GM23248 (cell line): ENCODE measurements around the gene TBC1D14. TPM values are rescaled to one million over a fixed set of nuclear protein-coding genes. Genes with fewer than 3 reads are reported as not detected.
"Not testable (repeated sequence)": the region's sequence is repeated elsewhere in the genome, so short reads cannot be mapped to it uniquely, and the experiment has no call there.

Source experiments
- DNase-seq: peaks from one replicate; pipeline ENCODE4 v3.0.0-alpha.2; 2015
- H2AFZ ChIP-seq: fragments of 200-600 bp; sonication (generic); 2 replicates; pipeline ENCODE4 v1.6.1; 2016; ENCODE audit warnings: antibody characterized with exemption
- H3F3A ChIP-seq: fragments of 200-600 bp; sonication (generic); 2 replicates; pipeline ENCODE4 v1.6.1; 2016; ENCODE audit warnings: mild to moderate bottlenecking, antibody characterized with exemption, mixed run types; ENCODE audit not compliant: insufficient read depth
- H3K27ac ChIP-seq: fragments of 200-600 bp; sonication (generic); 2 replicates; pipeline ENCODE4 v1.5.1; 2016; ENCODE audit warnings: mild to moderate bottlenecking
- H3K27me3 ChIP-seq: fragments of 200-600 bp; sonication (generic); replicated peaks from 2 replicates; pipeline ENCODE4 v1.6.1; 2016; ENCODE audit warnings: mild to moderate bottlenecking; ENCODE audit not compliant: insufficient read depth
- H3K36me3 ChIP-seq: fragments of 200-600 bp; sonication (generic); 2 replicates; pipeline ENCODE4 v1.6.1; 2016; ENCODE audit warnings: low read depth, mild to moderate bottlenecking
- H3K4me1 ChIP-seq: fragments of 200-600 bp; sonication (generic); 2 replicates; pipeline ENCODE4 v1.6.1; 2016; ENCODE audit warnings: mild to moderate bottlenecking; ENCODE audit not compliant: insufficient read depth
- H3K4me2 ChIP-seq: fragments of 200-600 bp; sonication (generic); one replicate; pipeline ENCODE4 v1.6.1; 2016; ENCODE audit warnings: mild to moderate bottlenecking; ENCODE audit not compliant: unreplicated experiment
- H3K4me3 ChIP-seq: fragments of 200-600 bp; sonication (generic); 2 replicates; pipeline ENCODE4 v1.5.1; 2016; ENCODE audit warnings: mild to moderate bottlenecking
- H3K79me2 ChIP-seq: fragments of 200-600 bp; sonication (generic); 2 replicates; pipeline ENCODE4 v1.6.1; 2016; ENCODE audit warnings: mild to moderate bottlenecking; ENCODE audit not compliant: insufficient read depth
- H3K9ac ChIP-seq: fragments of 200-600 bp; sonication (generic); 2 replicates; pipeline ENCODE4 v1.6.1; 2016; ENCODE audit warnings: mild to moderate bottlenecking
- H3K9me2 ChIP-seq: fragments of 200-600 bp; sonication (generic); 2 replicates; pipeline ENCODE4 v1.6.1; 2016; ENCODE audit warnings: mixed run types, mild to moderate bottlenecking, moderate library complexity; ENCODE audit not compliant: insufficient read depth
- H3K9me3 ChIP-seq: fragments of 200-600 bp; sonication (generic); one replicate; pipeline ENCODE4 v1.6.1; 2017; ENCODE audit warnings: low read depth
- H4K20me1 ChIP-seq: fragments of 200-600 bp; sonication (generic); 2 replicates; pipeline ENCODE4 v1.6.0; 2016; ENCODE audit not compliant: insufficient read depth
- EZH2 ChIP-seq: fragments of 200-600 bp; sonication (generic); IDR thresholded peaks from 2 replicates; pipeline ENCODE4 v1.6.1; 2018; ENCODE audit warnings: antibody characterized with exemption, mild to moderate bottlenecking; ENCODE audit not compliant: insufficient read depth, poor library complexity, severe bottlenecking
- EZH2phosphoT487 ChIP-seq: fragments of 200-600 bp; sonication (generic); IDR thresholded peaks from 2 replicates; pipeline ENCODE4 v1.6.1; 2018; ENCODE audit warnings: antibody characterized with exemption, moderate library complexity, mild to moderate bottlenecking, low read depth; ENCODE audit not compliant: insufficient read depth
- WGBS, 2 experiments: methylation state at CpG; one replicate each; pipeline ENCODE4 v1.1.6; 2015 to 2017; ENCODE audit warnings: low lambda C conversion rate in 2 of 2, low coverage in 1 of 2; ENCODE audit errors: missing lambda C conversion rate in 2 of 2; 5-methylcytosine and 5-hydroxymethylcytosine counted together
- in situ Hi-C: fragments of 300-500 bp; cut with MboI; formaldehyde crosslinking; loops from 2 replicates; pipeline ENCODE4 v1.15.0; 2020
- polyA plus RNA-seq: library from polyadenylated mRNA; unstranded; fragments of >200 nt; fragmentation: Nextera tagmentation; extraction: Ambion mirVana; gene quantifications from 2 replicates; pipeline ENCODE4 v1.2.1, GENCODE V29; 2016
- total RNA-seq: library from RNA; depleted of rRNA; stranded (reverse); fragments of >200 nt; shearing (Covaris generic); gene quantifications from 2 replicates; pipeline ENCODE4 v1.2.3, GENCODE V29; 2014

Gene TBC1D14
- total and polyA plus RNA-seq, 2 experiments from 2014 or later: 20.4 to 39.1 TPM

- no peaks in the 10 kb centered on the region for H3K9me2 ChIP-seq
- H3F3A ChIP-seq: peaks cover 28% of the 10 kb centered on the region
- no peaks in the 10 kb centered on the region for H4K20me1 ChIP-seq
- H3K27me3 ChIP-seq: no peaks in the 10 kb centered on the region
- no peak for TF ChIP-seq EZH2phosphoT487
- TF ChIP-seq EZH2: no peak
- peaks cover 27% of the 10 kb centered on the region for H3K4me1 ChIP-seq
- no peak overlapping the region for H3K4me2 ChIP-seq
- WGBS, 2 experiments: 74 to 76% methylated on average over 14 to 15 of the region's 15 CpGs
- H3K79me2 ChIP-seq: no peaks in the 10 kb centered on the region
- H3K4me3 ChIP-seq: no peak overlapping the region
- no peak overlapping the region for H3K27ac ChIP-seq
- no peak overlapping the region for H2AFZ ChIP-seq
- no peak overlapping the region for H3K9ac ChIP-seq
- in situ Hi-C loops: no loop called here
- 0 out of 2 replicates have a peak, but pooled peaks cover 2% of the 10 kb centered on the region for H3K36me3 ChIP-seq
- DNase-seq: no peak
- H3K9me3 ChIP-seq: no peaks in the 10 kb centered on the region
Observed at GRCh38 chr4:6888506-6889071, 21.0 kb upstream of the TBC1D14 start.

- no peak overlapping the region for H3K4me3 ChIP-seq
- TF ChIP-seq EZH2phosphoT487: no peak
- TF ChIP-seq EZH2: no peak
- DNase-seq: no peak
- no peaks in the 10 kb centered on the region for H4K20me1 ChIP-seq
- no peak overlapping the region for H3K9ac ChIP-seq
- no peaks in the 10 kb centered on the region for H3K27me3 ChIP-seq
- H3K4me1 ChIP-seq: peaks cover 27% of the 10 kb centered on the region
- in situ Hi-C loops: no loop called here
- H2AFZ ChIP-seq: no peak overlapping the region
- H3F3A ChIP-seq: peaks cover 25% of the 10 kb centered on the region
- H3K4me2 ChIP-seq: no peak overlapping the region
- H3K79me2 ChIP-seq: no peaks in the 10 kb centered on the region
- no peaks in the 10 kb centered on the region for H3K9me2 ChIP-seq
- no peaks in the 10 kb centered on the region for H3K9me3 ChIP-seq
- no peaks in the 10 kb centered on the region for H3K36me3 ChIP-seq
- WGBS, 2 experiments: 90 to 92% methylated on average over 31 to 37 of the region's 37 CpGs
- no peak overlapping the region for H3K27ac ChIP-seq
Observed at GRCh38 chr4:6889101-6889735, 20.4 kb upstream of the TBC1D14 start.

GRCh38 chr4:6889736-6890324 is 19.8 kb upstream of the TBC1D14 start:
- peaks cover 27% of the 10 kb centered on the region for H3K4me1 ChIP-seq
- no peak overlapping the region for H3K4me2 ChIP-seq
- peaks cover 21% of the 10 kb centered on the region for H3F3A ChIP-seq
- H4K20me1 ChIP-seq: no peaks in the 10 kb centered on the region
- H3K9me3 ChIP-seq: no peaks in the 10 kb centered on the region
- H3K9ac ChIP-seq: no peak overlapping the region
- DNase-seq: no peak
- H3K9me2 ChIP-seq: no peaks in the 10 kb centered on the region
- no peaks in the 10 kb centered on the region for H3K27me3 ChIP-seq
- in situ Hi-C loops: no loop called here
- H3K27ac ChIP-seq: no peak overlapping the region
- H2AFZ ChIP-seq: no peak overlapping the region
- no peaks in the 10 kb centered on the region for H3K36me3 ChIP-seq
- H3K4me3 ChIP-seq: no peak overlapping the region
- H3K79me2 ChIP-seq: no peaks in the 10 kb centered on the region
- 90 to 96% methylated on average over 10 to 15 of the region's 15 CpGs for WGBS, 2 experiments
- TF ChIP-seq EZH2phosphoT487: no peak
- no peak for TF ChIP-seq EZH2

GRCh38 chr4:6890358-6890757 is 19.3 kb upstream of the TBC1D14 start:
- no peak overlapping the region for H2AFZ ChIP-seq
- H3K36me3 ChIP-seq: no peaks in the 10 kb centered on the region
- 85 to 91% methylated on average over 3 of the region's 3 CpGs for WGBS, 2 experiments
- H3K27ac ChIP-seq: no peak overlapping the region
- H3K4me3 ChIP-seq: no peak overlapping the region
- no peak overlapping the region for H3K4me2 ChIP-seq
- peaks cover 18% of the 10 kb centered on the region for H3F3A ChIP-seq
- no peaks in the 10 kb centered on the region for H3K27me3 ChIP-seq
- H3K79me2 ChIP-seq: no peaks in the 10 kb centered on the region
- no peaks in the 10 kb centered on the region for H4K20me1 ChIP-seq
- H3K9me3 ChIP-seq: no peaks in the 10 kb centered on the region
- DNase-seq: no peak
- no peaks in the 10 kb centered on the region for H3K9me2 ChIP-seq
- H3K4me1 ChIP-seq: peaks cover 26% of the 10 kb centered on the region
- H3K9ac ChIP-seq: no peak overlapping the region
- in situ Hi-C loops: no loop called here
- TF ChIP-seq EZH2phosphoT487 (no peak), EZH2 (no peak)

- H3K27me3 ChIP-seq, in situ Hi-C loops, H2AFZ ChIP-seq, H3K27ac ChIP-seq, H3K4me2 ChIP-seq, H3K4me3 ChIP-seq, H4K20me1 ChIP-seq, H3K9ac ChIP-seq, H3K36me3 ChIP-seq, DNase-seq, H3K9me3 ChIP-seq, H3K79me2 ChIP-seq, H3K9me2 ChIP-seq: not testable (repeated sequence)
- Histone ChIP-seq H3F3A (peaks cover 13% of the 10 kb centered on the region; the same call in 1 of the 2 replicates), H3K4me1 (peaks cover 20% of the 10 kb centered on the region)
- 96 to 99% methylated on average over 9 of the region's 9 CpGs for WGBS, 2 experiments
Observed at GRCh38 chr4:6890971-6891370, 18.7 kb upstream of the TBC1D14 start.
